IMR-90 (cell line): Measurements from ENCODE around the gene CORO7. TPM values are rescaled to one million over a fixed set of nuclear protein-coding genes. Genes with fewer than 3 reads are reported as not detected.

Experiments used
- ATAC-seq: fragments of 200-7000 bp; cut with Tn5 transposase; 2 replicates; pipeline ENCODE4 v1.9.1; 2020; ENCODE audit warnings: low read depth, mild to moderate bottlenecking, moderate library complexity
- BruUV-seq: library from RNA; stranded (reverse); fragments of 400-500 nt; replicated peaks from 2 replicates; lab custom pipeline; 2021; lab: Mats Ljungman, UMichigan
- CTCF ChIA-PET: fragments of 300-600 bp; formaldehyde crosslinking; extraction: SDS; loops from one replicate; lab custom pipeline; 2021; ENCODE audit warnings: antibody characterized with exemption; lab: Yijun Ruan, JAX
- POLR2A ChIA-PET: fragments of 300-600 bp; sonication (Branson Sonifier 250); formaldehyde crosslinking; loops from one replicate; lab custom pipeline; 2022; ENCODE audit warnings: antibody characterized with exemption; ENCODE audit not compliant: unreplicated experiment; lab: Charles Lee
- DNase-seq: peaks from one replicate; pipeline ENCODE4 v3.0.0; 2013
- H2AFZ ChIP-seq: replicated peaks from 2 replicates; pipeline ENCODE3; 2013; ENCODE audit warnings: low read length, mild to moderate bottlenecking; ENCODE audit not compliant: poor library complexity
- H2AK5ac ChIP-seq: 2 replicates; pipeline ENCODE4 v1.6.1; 2013; ENCODE audit warnings: low read depth, low read length, inconsistent platforms
- H2AK9ac ChIP-seq: replicated peaks from 2 replicates; pipeline ENCODE3; 2013; ENCODE audit warnings: mild to moderate bottlenecking, low read depth, low read length, moderate library complexity; ENCODE audit not compliant: poor library complexity
- H2BK120ac ChIP-seq: 2 replicates; pipeline ENCODE4 v1.6.1; 2013; ENCODE audit warnings: low read depth, low read length, inconsistent platforms
- H2BK15ac ChIP-seq: 3 replicates; pipeline ENCODE4 v1.6.1; 2013; ENCODE audit warnings: low read depth, low read length, inconsistent platforms
- H2BK20ac ChIP-seq: 2 replicates; pipeline ENCODE4 v1.6.1; 2013; ENCODE audit warnings: low read depth, mild to moderate bottlenecking, inconsistent platforms, low read length, moderate library complexity
- H2BK5ac ChIP-seq: 2 replicates; pipeline ENCODE4 v1.6.1; 2013; ENCODE audit warnings: mild to moderate bottlenecking, low read depth, low read length, inconsistent platforms; ENCODE audit not compliant: poor library complexity, severe bottlenecking
- H3K14ac ChIP-seq: replicated peaks from 2 replicates; pipeline ENCODE4 v1.6.1; 2013; ENCODE audit warnings: low read depth, low read length, inconsistent platforms
- H3K18ac ChIP-seq: 2 replicates; pipeline ENCODE4 v1.6.1; 2013; ENCODE audit warnings: low read depth, low read length, control low read depth
- H3K23ac ChIP-seq: 2 replicates; pipeline ENCODE4 v1.6.1; 2013; ENCODE audit warnings: low read depth, low read length, inconsistent platforms
- H3K27ac ChIP-seq: 2 replicates; pipeline ENCODE4 v1.5.1; 2013; ENCODE audit warnings: mild to moderate bottlenecking, control low read depth, low read length; ENCODE audit not compliant: insufficient read depth
- H3K27me3 ChIP-seq: 2 replicates; pipeline ENCODE4 v1.6.1; 2013; ENCODE audit warnings: low read length; ENCODE audit not compliant: control insufficient read depth, insufficient read depth
- H3K36me3 ChIP-seq: 2 replicates; pipeline ENCODE4 v1.6.1; 2013; ENCODE audit warnings: low read length, mixed read lengths; ENCODE audit not compliant: control insufficient read depth, insufficient read depth
- H3K4ac ChIP-seq: 2 replicates; pipeline ENCODE4 v1.6.1; 2013; ENCODE audit warnings: low read depth, low read length, inconsistent platforms
- H3K4me1 ChIP-seq: 2 replicates; pipeline ENCODE4 v1.6.1; 2013; ENCODE audit warnings: low read length, mixed read lengths; ENCODE audit not compliant: control insufficient read depth, insufficient read depth
- H3K4me2 ChIP-seq: 2 replicates; pipeline ENCODE4 v1.6.1; 2013; ENCODE audit warnings: low read depth, mild to moderate bottlenecking, control low read depth, low read length, moderate library complexity
- H3K4me3 ChIP-seq: 2 replicates; pipeline ENCODE4 v1.5.1; 2013; ENCODE audit warnings: low read depth, mild to moderate bottlenecking, control low read depth, low read length, moderate library complexity; ENCODE audit not compliant: insufficient read depth
- H3K56ac ChIP-seq: 2 replicates; pipeline ENCODE4 v1.6.1; 2013; ENCODE audit warnings: low read length, inconsistent platforms; ENCODE audit not compliant: insufficient read depth; ENCODE audit errors: extremely low read depth
- H3K79me1 ChIP-seq, 2 experiments: 2 replicates each; pipeline ENCODE4 v1.6.1; 2013; ENCODE audit warnings: low read length in 2 of 2, inconsistent platforms in 1 of 2, low read depth in 1 of 2
- H3K9ac ChIP-seq: 2 replicates; pipeline ENCODE4 v1.6.1; 2013; ENCODE audit warnings: low read depth, low read length, control low read depth
- H3K9me1 ChIP-seq: 2 replicates; pipeline ENCODE4 v1.6.1; 2013; ENCODE audit warnings: low read length, inconsistent platforms; ENCODE audit not compliant: insufficient read depth
- H3K9me3 ChIP-seq: 2 replicates; pipeline ENCODE4 v1.6.1; 2013; ENCODE audit warnings: low read length; ENCODE audit not compliant: control insufficient read depth, insufficient read depth
- H4K20me1 ChIP-seq: 2 replicates; pipeline ENCODE4 v1.6.1; 2013; ENCODE audit warnings: low read length, inconsistent platforms; ENCODE audit not compliant: insufficient read depth
- H4K5ac ChIP-seq: 2 replicates; pipeline ENCODE4 v1.6.1; 2013; ENCODE audit warnings: mild to moderate bottlenecking, low read depth, low read length, control low read depth
- H4K8ac ChIP-seq, 2 experiments: 2 replicates each; pipeline ENCODE4 v1.6.1; 2013; ENCODE audit warnings: low read depth in 2 of 2, low read length in 2 of 2, control low read depth in 1 of 2, inconsistent platforms in 1 of 2
- H4K91ac ChIP-seq: 2 replicates; pipeline ENCODE4 v1.6.1; 2013; ENCODE audit warnings: low read depth, low read length, inconsistent platforms; ENCODE audit not compliant: insufficient read depth
- CTCF ChIP-seq: conservative IDR thresholded peaks from 2 replicates; pipeline ENCODE4 v1.5.1; 2012; ENCODE audit warnings: mild to moderate bottlenecking, low read depth, low read length, improper control_type of control experiment
- NFE2L2 ChIP-seq: fragments of 150-350 bp; IDR thresholded peaks from 2 replicates; pipeline ENCODE4 v1.6.1; 2016; ENCODE audit warnings: low read depth, mild to moderate bottlenecking, low read length
- RFX5 ChIP-seq: IDR thresholded peaks from 2 replicates; pipeline ENCODE4 v1.8.0; 2012; ENCODE audit warnings: low read depth, mild to moderate bottlenecking, low read length, moderate library complexity
- WGBS, 2 experiments: methylation state at CpG; one replicate each; pipeline versions ENCODE4 v1.1.5 to v1.1.7; 2013; ENCODE audit warnings: missing lambda C conversion rate in 2 of 2; ENCODE audit not compliant: insufficient read length in 1 of 2; ENCODE audit errors: extremely low coverage in 2 of 2; 5-methylcytosine and 5-hydroxymethylcytosine counted together
- dilution Hi-C: fragments of 300-500 bp; cut with HindIII; formaldehyde crosslinking; loops from one replicate; pipeline ENCODE4 v1.14.3; 2018; ENCODE audit warnings: low sequenced_read_pairs; ENCODE audit not compliant: unreplicated experiment
- in situ Hi-C: fragments of 300-500 bp; cut with MboI; formaldehyde crosslinking; loops from 3 replicates; pipeline ENCODE4 v1.14.3; 2019; ENCODE audit warnings: low sequenced_read_pairs, inconsistent platforms, mixed read lengths
- intact Hi-C: fragments of 100-400 bp; cut with micrococcal nuclease; formaldehyde crosslinking; loops from 2 replicates; pipeline ENCODE4 v1.10.0; 2022
- polyA plus RNA-seq, 3 experiments: library from polyadenylated mRNA; depleted of rRNA; stranded (reverse); fragments of >200 nt; gene quantifications; 2 replicates each; pipeline ENCODE4 v1.2.3, GENCODE V29; 2012; ENCODE audit warnings: low replicate concordance in 1 of 3
- total RNA-seq: library from RNA; depleted of rRNA; stranded (reverse); fragments of >200 nt; gene quantifications from 2 replicates; pipeline ENCODE4 v1.2.3, GENCODE V29; 2012

The CORO7 gene
- total and polyA plus RNA-seq, 2 of the 4 experiments (the other 2 are of a cell fraction), result 6.3 to 26.7 TPM

- Histone ChIP-seq H3K9me1 (no peaks in the 10 kb centered on the region), H4K91ac (no peak overlapping the region), H2AK5ac (no peak overlapping the region), H2BK15ac (no peak overlapping the region), H3K27ac (no peak overlapping the region), H3K18ac (no peak overlapping the region), H2BK20ac (no peak overlapping the region), H4K5ac (no peak overlapping the region), H3K4me2 (no peak overlapping the region), H3K23ac (no peak overlapping the region), H4K8ac (no peak overlapping the region), H3K27me3 (no peaks in the 10 kb centered on the region), H2BK5ac (no peak overlapping the region), H3K9me3 (no peaks in the 10 kb centered on the region), H2AFZ (no peak overlapping the region), H3K4me1 (peaks cover 7% of the 10 kb centered on the region; the same call in 1 of the 2 replicates), H2BK120ac (no peak overlapping the region), H3K4me3 (no peak overlapping the region), H3K9ac (no peak overlapping the region), H3K36me3 (peaks cover 40% of the 10 kb centered on the region), H4K20me1 (peaks cover 46% of the 10 kb centered on the region), H2AK9ac (peak overlapping the region; percentile 50), H3K4ac (no peak overlapping the region), H3K14ac (no peak overlapping the region), H3K79me1 (peaks cover 17 to 58% of the 10 kb centered on the region in 2 experiments), H3K56ac (no peak overlapping the region)
- DNase-seq (no peak), ATAC-seq (no peak)
- TF ChIP-seq RFX5 (no peak), NFE2L2 (no peak), CTCF (0 out of 2 replicates have a peak, but pooled peaks have one; percentile 2)
- ChIA-PET CTCF (no interaction called here), POLR2A (no interaction called here)
- WGBS, 2 experiments, result no CpG with 5 or more reads among the region's 12 CpGs
- intact Hi-C loops (no loop called here), dilution Hi-C loops (no loop called here), in situ Hi-C loops (loop anchor here (10.0 kb wide), 1 partner anchor 353 kb away; no protein-coding TSS in a partner anchor)
- no TSS peak for BruUV-seq
Observed at GRCh38 chr16:4338125-4338582, 78.2 kb downstream of the CORO7 start.
